MCF 10A (cell line): ENCODE results near the gene LRFN4. TPM values are rescaled to one million over a fixed set of nuclear protein-coding genes. Genes with fewer than 3 reads are reported as not detected.

Experiments used
- BruUV-seq: library from RNA; stranded (reverse); fragments of 400-500 nt; replicated peaks from 2 replicates; lab custom pipeline; 2021; lab: Mats Ljungman, UMichigan
- CTCF ChIA-PET: fragments of 300-600 bp; sonication (Branson Sonifier 250); formaldehyde crosslinking; extraction: SDS; loops from one replicate; lab custom pipeline; 2021; ENCODE audit warnings: antibody characterized with exemption, inconsistent platforms; lab: Yijun Ruan, JAX
- POLR2A ChIA-PET: fragments of 300-600, 350-650 bp; sonication (Branson Sonifier 250); formaldehyde crosslinking; extraction: SDS; loops from one replicate; lab custom pipeline; 2020; ENCODE audit warnings: antibody characterized with exemption, inconsistent platforms; lab: Yijun Ruan, JAX
- DNase-seq: peaks from one replicate; pipeline ENCODE4 v3.0.0-alpha.2; 2018; ENCODE audit not compliant: unreplicated experiment
- H3K27ac Mint-ChIP-seq: one replicate; pipeline ENCODE4 v1.8.0; 2022; ENCODE audit warnings: mild to moderate bottlenecking, low read depth, mixed read lengths; ENCODE audit not compliant: unreplicated experiment
- H3K27me3 Mint-ChIP-seq: one replicate; pipeline ENCODE4 v1.8.0; 2022; ENCODE audit warnings: mixed read lengths; ENCODE audit not compliant: insufficient read depth, unreplicated experiment
- H3K36me3 Mint-ChIP-seq: one replicate; pipeline ENCODE4 v1.8.0; 2022; ENCODE audit warnings: mild to moderate bottlenecking, moderate library complexity, mixed read lengths; ENCODE audit not compliant: insufficient read depth, unreplicated experiment
- H3K4me1 Mint-ChIP-seq: one replicate; pipeline ENCODE4 v1.8.0; 2022; ENCODE audit warnings: mixed read lengths; ENCODE audit not compliant: insufficient read depth, unreplicated experiment
- H3K4me3 Mint-ChIP-seq: one replicate; pipeline ENCODE4 v1.8.0; 2022; ENCODE audit warnings: mild to moderate bottlenecking, moderate library complexity, mixed read lengths; ENCODE audit not compliant: unreplicated experiment
- H3K9me3 Mint-ChIP-seq: one replicate; pipeline ENCODE4 v1.8.0; 2022; ENCODE audit warnings: mixed read lengths; ENCODE audit not compliant: unreplicated experiment
- intact Hi-C: fragments of 100-400 bp; cut with micrococcal nuclease; formaldehyde crosslinking; loops from 2 replicates; pipeline ENCODE4 v1.14.1; 2022
- total RNA-seq: library from RNA; stranded (reverse); gene quantifications from 2 replicates; pipeline ENCODE4 v1.2.3, GENCODE V29; 2022
- TF ChIP-seq, protein P1 (sequence below): fragments of 200-600 bp; IDR thresholded peaks from one replicate; pipeline ENCODE4 v1.8.0; 2022; ENCODE audit warnings: antibody characterized with exemption, mild to moderate bottlenecking; ENCODE audit not compliant: unreplicated experiment

The LRFN4 gene
- total RNA-seq, 1 experiment from 2014 or later = 30.4 TPM

DNA sequence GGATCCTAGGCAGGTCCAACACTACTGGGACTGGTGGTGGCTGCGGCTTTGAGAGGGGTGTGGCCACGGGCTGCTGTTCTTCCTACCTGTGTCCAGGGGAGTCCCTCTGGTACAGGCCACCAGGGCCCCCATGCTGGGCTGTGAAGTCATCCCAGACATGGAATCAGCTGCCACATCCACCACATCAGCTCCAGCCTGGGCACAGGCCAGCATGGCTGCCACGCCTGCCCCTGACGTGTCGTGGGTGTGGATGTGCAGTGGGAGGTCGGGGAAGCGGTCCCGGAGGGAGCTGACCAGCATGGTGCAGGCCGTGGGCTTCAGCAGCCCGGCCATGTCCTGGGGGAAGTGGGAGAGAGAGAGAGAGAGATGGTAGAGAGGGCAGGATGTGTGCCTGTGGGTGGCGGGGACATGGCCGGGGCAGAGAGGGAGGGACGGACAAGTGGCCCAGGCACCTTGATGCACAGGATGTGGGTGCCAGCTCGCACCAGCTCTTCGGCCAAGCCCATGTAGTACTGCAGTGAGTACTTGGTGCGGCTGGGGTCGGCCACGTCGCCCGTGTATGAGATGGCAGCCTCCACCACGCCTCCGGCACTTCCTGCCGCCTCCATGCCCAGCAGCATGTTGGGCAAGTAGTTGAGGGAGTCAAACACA, 6.2 kb upstream of the LRFN4 start:
- H3K27me3 Mint-ChIP-seq = no peaks in the 10 kb centered on the region
- TF ChIP-seq, protein P1, sequence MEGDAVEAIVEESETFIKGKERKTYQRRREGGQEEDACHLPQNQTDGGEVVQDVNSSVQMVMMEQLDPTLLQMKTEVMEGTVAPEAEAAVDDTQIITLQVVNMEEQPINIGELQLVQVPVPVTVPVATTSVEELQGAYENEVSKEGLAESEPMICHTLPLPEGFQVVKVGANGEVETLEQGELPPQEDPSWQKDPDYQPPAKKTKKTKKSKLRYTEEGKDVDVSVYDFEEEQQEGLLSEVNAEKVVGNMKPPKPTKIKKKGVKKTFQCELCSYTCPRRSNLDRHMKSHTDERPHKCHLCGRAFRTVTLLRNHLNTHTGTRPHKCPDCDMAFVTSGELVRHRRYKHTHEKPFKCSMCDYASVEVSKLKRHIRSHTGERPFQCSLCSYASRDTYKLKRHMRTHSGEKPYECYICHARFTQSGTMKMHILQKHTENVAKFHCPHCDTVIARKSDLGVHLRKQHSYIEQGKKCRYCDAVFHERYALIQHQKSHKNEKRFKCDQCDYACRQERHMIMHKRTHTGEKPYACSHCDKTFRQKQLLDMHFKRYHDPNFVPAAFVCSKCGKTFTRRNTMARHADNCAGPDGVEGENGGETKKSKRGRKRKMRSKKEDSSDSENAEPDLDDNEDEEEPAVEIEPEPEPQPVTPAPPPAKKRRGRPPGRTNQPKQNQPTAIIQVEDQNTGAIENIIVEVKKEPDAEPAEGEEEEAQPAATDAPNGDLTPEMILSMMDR = no peak
- H3K36me3 Mint-ChIP-seq = peaks cover 52% of the 10 kb centered on the region
- H3K4me1 Mint-ChIP-seq = peaks cover 4% of the 10 kb centered on the region
- DNase-seq = no peak
- no peaks in the 10 kb centered on the region for H3K9me3 Mint-ChIP-seq
- peak overlapping the region; percentile 69 for H3K27ac Mint-ChIP-seq
- intact Hi-C loops = loop anchor here (10.0 kb wide), 1 partner anchor 204 kb away; the partner anchor contains the start of gene RHOD
- BruUV-seq = no TSS peak
- ChIA-PET CTCF (interaction anchor here (0.9 kb wide), 1 partner anchor 125 kb away, joined by 5 read pairs; no protein-coding TSS in a partner anchor), POLR2A (no interaction called here)
- no peak overlapping the region for H3K4me3 Mint-ChIP-seq

DNA sequence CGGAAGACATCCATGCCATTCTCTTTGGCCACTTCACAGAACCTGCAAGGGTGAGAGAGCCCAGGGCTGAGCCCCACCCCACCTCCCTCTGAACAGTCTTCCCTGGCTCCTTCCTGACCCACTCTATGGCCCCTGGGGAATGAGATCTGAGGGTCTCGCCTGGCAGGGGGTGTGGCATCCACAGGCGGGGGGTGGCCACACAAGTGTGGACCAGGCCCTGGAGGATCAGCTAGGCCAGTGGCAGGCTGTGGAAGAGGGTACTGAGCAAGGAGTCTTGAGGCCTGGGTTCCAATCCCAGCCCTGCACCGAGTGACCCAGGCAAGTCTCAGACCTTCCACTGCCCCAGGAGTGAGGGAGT, 5.6 kb upstream of the LRFN4 start:
- intact Hi-C loops = loop anchor here (10.0 kb wide), 1 partner anchor 204 kb away; the partner anchor contains the start of gene RHOD
- no peak for DNase-seq
- Mint-ChIP-seq H3K9me3 (no peaks in the 10 kb centered on the region), H3K27me3 (no peaks in the 10 kb centered on the region), H3K27ac (no peak overlapping the region), H3K4me3 (no peak overlapping the region), H3K4me1 (peaks cover 6% of the 10 kb centered on the region), H3K36me3 (peaks cover 47% of the 10 kb centered on the region)
- CTCF ChIA-PET = interaction anchor here (0.9 kb wide), 1 partner anchor 124 kb away, joined by 4 read pairs; the partner anchor contains the start of gene C11orf86
- TF ChIP-seq, protein P1 = no peak
- POLR2A ChIA-PET = interaction anchor here (5.5 kb wide), 1 partner anchor 8 kb away, joined by 74 read pairs; the partner anchor contains the start of gene RCE1
- no TSS peak for BruUV-seq

DNA sequence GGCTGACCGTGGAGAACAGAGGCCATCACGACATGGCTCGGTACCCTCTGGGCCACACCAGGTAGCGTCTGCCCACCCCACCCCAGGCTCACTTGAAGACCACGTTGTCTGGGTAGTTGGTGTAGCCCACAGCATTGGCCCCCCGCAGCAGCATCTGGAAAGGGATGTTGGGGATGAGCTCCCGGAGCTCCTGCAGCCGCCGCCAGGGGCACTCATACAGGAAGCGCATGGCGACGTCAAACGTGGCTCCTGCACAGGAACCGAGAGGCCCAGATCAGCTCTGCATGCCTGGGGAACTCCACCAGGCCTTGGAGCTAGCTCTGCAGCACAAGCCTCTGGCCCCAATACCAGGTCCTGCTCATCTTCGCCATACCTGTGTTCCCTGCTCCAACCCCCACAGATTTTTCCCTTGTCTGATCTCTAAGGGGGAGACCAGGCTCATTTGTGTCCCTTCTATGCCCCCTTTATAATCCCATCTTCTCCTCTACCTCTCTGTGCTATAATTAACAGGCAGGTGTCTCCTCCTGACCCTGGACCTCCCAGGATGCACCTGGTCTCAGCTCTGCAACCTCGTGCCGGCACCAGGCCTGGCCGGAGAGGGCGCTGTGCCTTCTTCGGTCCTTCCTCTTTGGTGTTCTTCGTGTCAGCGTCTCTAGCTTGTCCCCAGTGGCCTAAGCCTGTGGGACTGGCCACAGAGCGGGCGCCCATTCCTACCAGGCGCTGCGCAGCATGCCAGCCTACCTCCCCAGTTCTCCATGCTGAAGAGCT, 5.0 kb upstream of the LRFN4 start:
- Mint-ChIP-seq H3K27me3 (no peaks in the 10 kb centered on the region), H3K36me3 (peaks cover 46% of the 10 kb centered on the region), H3K9me3 (no peaks in the 10 kb centered on the region), H3K4me1 (peaks cover 6% of the 10 kb centered on the region), H3K27ac (no peak overlapping the region), H3K4me3 (no peak overlapping the region)
- no peak for DNase-seq
- ChIA-PET CTCF (interaction anchor here (0.7 to 0.9 kb wide), 2 partner anchors 124 to 309 kb away, joined by 3 to 4 read pairs; partner anchors contain the start of gene C11orf86), POLR2A (interaction anchor here (0.6 to 5.5 kb wide), 3 partner anchors 8 to 100 kb away, joined by 3 to 74 read pairs (median 4); partner anchors contain the start of gene RCE1)
- BruUV-seq = no TSS peak
- TF ChIP-seq, protein P1 = no peak
- intact Hi-C loops = loop anchor here (10.0 kb wide), 1 partner anchor 203 kb away; the partner anchor contains the start of gene RHOD
